Activated CD8-positive, alpha-beta T cell treated with anti-CD3 and anti-CD28 coated beads for 36 hours (primary cell): Measurements from ENCODE around the gene PLCL1. TPM values are rescaled to one million over a fixed set of nuclear protein-coding genes. Genes with fewer than 3 reads are reported as not detected.

Experiments
- ATAC-seq: fragments of 200-7000 bp; cut with Tn5 transposase; one replicate; pipeline ENCODE4 v1.10.0; 2021; ENCODE audit warnings: mild to moderate bottlenecking, moderate library complexity
- CTCF ChIA-PET: fragments of 350-600 bp; sonication (Branson Sonifier 250); formaldehyde crosslinking; loops from one replicate; lab custom pipeline; 2021; ENCODE audit warnings: antibody characterized with exemption; lab: Charles Lee
- POLR2A ChIA-PET: fragments of 350-600 bp; sonication (Branson Sonifier 250); formaldehyde crosslinking; loops from one replicate; lab custom pipeline; 2021; ENCODE audit warnings: antibody characterized with exemption; lab: Charles Lee
- DNase-seq: peaks from one replicate; pipeline ENCODE4 v3.0.0-alpha.2; 2020
- H3K27ac Mint-ChIP-seq: one replicate; pipeline ENCODE4 v1.8.0; 2021; ENCODE audit warnings: mild to moderate bottlenecking, mixed read lengths
- H3K27me3 Mint-ChIP-seq: one replicate; pipeline ENCODE4 v1.8.0; 2021; ENCODE audit warnings: mixed read lengths
- H3K36me3 Mint-ChIP-seq: one replicate; pipeline ENCODE4 v1.8.0; 2021; ENCODE audit warnings: low read depth, mixed read lengths
- H3K4me1 Mint-ChIP-seq: one replicate; pipeline ENCODE4 v1.8.0; 2021; ENCODE audit warnings: low read depth, mixed read lengths
- H3K4me3 Mint-ChIP-seq: one replicate; pipeline ENCODE4 v1.8.0; 2021; ENCODE audit warnings: mild to moderate bottlenecking, moderate library complexity, mixed read lengths
- H3K9me3 Mint-ChIP-seq: one replicate; pipeline ENCODE4 v1.8.0; 2021; ENCODE audit warnings: mixed read lengths
- intact Hi-C: fragments of 100-400 bp; cut with micrococcal nuclease; formaldehyde crosslinking; loops from one replicate; pipeline ENCODE4 v1.10.0; 2022
- total RNA-seq, 2 experiments: library from RNA; stranded (reverse); gene quantifications; one replicate each; pipeline ENCODE4 v1.2.3, GENCODE V29; 2021
- TF ChIP-seq, protein P1 (sequence below): fragments of 200-600 bp; IDR thresholded peaks from one replicate; pipeline ENCODE4 v1.8.0; 2022; ENCODE audit warnings: antibody characterized with exemption, mild to moderate bottlenecking

PLCL1 gene
- total RNA-seq, 2 experiments from 2014 or later: 0.68 to 0.69 TPM

DNA sequence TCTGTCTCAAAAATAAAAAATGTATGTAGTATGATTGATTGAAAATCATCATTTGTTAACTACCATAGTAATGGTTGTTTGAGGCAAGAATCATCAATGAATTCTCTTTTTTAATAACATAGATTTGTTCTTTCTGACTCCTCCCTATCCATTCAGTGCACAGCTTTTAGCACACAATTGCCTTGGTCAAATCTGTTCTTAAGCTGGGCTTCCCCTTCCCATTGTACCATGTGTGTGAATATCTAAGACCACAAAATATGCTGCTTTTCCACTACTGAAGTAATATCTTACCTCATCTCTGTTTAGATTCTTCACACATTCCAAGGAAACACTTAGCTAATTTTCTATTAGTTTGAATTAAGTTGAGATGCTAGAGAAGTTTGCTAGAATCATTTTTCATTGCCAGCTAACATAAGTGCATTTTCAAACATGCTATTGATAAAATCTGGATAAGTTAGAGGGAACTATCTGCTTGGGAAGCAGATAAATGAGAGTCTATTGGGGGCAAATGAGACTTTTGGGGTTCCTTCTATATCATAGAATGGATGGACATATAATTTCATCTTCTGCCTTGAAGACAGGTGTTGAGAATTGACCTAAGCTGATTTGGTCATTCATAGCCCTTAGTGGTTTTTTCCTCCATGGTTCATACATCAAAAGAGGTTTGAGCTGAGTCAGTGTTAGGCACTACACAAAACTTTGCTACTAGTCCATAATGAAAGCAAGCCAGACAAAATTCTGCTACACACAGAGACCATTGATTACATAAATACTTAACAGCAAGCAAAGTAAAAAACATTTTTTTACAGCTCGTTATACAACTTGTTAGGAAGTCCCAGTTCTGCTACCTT, 231.9 kb downstream of the PLCL1 start:
- Mint-ChIP-seq H3K27ac (no peak overlapping the region), H3K4me1 (peaks cover 14% of the 10 kb centered on the region), H3K4me3 (no peak overlapping the region), H3K9me3 (no peaks in the 10 kb centered on the region), H3K27me3 (no peaks in the 10 kb centered on the region), H3K36me3 (no peaks in the 10 kb centered on the region)
- CTCF ChIA-PET: interaction anchor here (1.1 kb wide), 1 partner anchor 143 kb away, joined by 3 read pairs; no protein-coding TSS in a partner anchor
- intact Hi-C loops: no loop called here
- ATAC-seq (no peak), DNase-seq (no peak)
- TF ChIP-seq, protein P1, sequence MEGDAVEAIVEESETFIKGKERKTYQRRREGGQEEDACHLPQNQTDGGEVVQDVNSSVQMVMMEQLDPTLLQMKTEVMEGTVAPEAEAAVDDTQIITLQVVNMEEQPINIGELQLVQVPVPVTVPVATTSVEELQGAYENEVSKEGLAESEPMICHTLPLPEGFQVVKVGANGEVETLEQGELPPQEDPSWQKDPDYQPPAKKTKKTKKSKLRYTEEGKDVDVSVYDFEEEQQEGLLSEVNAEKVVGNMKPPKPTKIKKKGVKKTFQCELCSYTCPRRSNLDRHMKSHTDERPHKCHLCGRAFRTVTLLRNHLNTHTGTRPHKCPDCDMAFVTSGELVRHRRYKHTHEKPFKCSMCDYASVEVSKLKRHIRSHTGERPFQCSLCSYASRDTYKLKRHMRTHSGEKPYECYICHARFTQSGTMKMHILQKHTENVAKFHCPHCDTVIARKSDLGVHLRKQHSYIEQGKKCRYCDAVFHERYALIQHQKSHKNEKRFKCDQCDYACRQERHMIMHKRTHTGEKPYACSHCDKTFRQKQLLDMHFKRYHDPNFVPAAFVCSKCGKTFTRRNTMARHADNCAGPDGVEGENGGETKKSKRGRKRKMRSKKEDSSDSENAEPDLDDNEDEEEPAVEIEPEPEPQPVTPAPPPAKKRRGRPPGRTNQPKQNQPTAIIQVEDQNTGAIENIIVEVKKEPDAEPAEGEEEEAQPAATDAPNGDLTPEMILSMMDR: no peak
- POLR2A ChIA-PET: no interaction called here

GRCh38 chr2:198040835-198041234, 236.4 kb downstream of the PLCL1 start:
- intact Hi-C loops: no loop called here
- H3K4me1 Mint-ChIP-seq: peaks cover 24% of the 10 kb centered on the region
- peaks cover 2% of the 10 kb centered on the region for H3K9me3 Mint-ChIP-seq
- CTCF ChIA-PET: no interaction called here
- H3K4me3 Mint-ChIP-seq: no peak overlapping the region
- TF ChIP-seq, protein P1: no peak
- H3K27ac Mint-ChIP-seq: no peak overlapping the region
- DNase-seq (no peak), ATAC-seq (no peak)
- POLR2A ChIA-PET: no interaction called here
- H3K27me3 Mint-ChIP-seq: no peaks in the 10 kb centered on the region
- H3K36me3 Mint-ChIP-seq: peaks cover 3% of the 10 kb centered on the region

GRCh38 chr2:198042189-198042588, 237.8 kb downstream of the PLCL1 start:
- H3K4me1 Mint-ChIP-seq: peaks cover 21% of the 10 kb centered on the region
- H3K36me3 Mint-ChIP-seq: peaks cover 3% of the 10 kb centered on the region
- CTCF ChIA-PET: no interaction called here
- POLR2A ChIA-PET: no interaction called here
- H3K9me3 Mint-ChIP-seq: peaks cover 4% of the 10 kb centered on the region
- no peak for DNase-seq
- H3K27ac Mint-ChIP-seq: no peak overlapping the region
- intact Hi-C loops: no loop called here
- no peaks in the 10 kb centered on the region for H3K27me3 Mint-ChIP-seq
- no peak overlapping the region for H3K4me3 Mint-ChIP-seq
- peak; percentile 31 for ATAC-seq
- TF ChIP-seq, protein P1: no peak

- ChIA-PET POLR2A (no interaction called here), CTCF (interaction anchor here (0.6 kb wide), 1 partner anchor 8 kb away, joined by 3 read pairs; no protein-coding TSS in a partner anchor)
- DNase-seq: no peak
- ATAC-seq: peak; percentile 87
- intact Hi-C loops: loop anchor here (2.0 kb wide), 1 partner anchor 40 kb away; no protein-coding TSS in a partner anchor
- Mint-ChIP-seq H3K4me1 (peaks cover 25% of the 10 kb centered on the region), H3K4me3 (no peak overlapping the region), H3K36me3 (peaks cover 8% of the 10 kb centered on the region), H3K27me3 (no peaks in the 10 kb centered on the region), H3K9me3 (peaks cover 4% of the 10 kb centered on the region), H3K27ac (peak overlapping the region; percentile 36)
- TF ChIP-seq, protein P1: no peak
Measured at GRCh38 chr2:198044777-198045176, 240.4 kb downstream of the PLCL1 start.

GRCh38 chr2:198045227-198045626, 240.8 kb downstream of the PLCL1 start:
- H3K4me1 Mint-ChIP-seq: peaks cover 25% of the 10 kb centered on the region
- H3K27me3 Mint-ChIP-seq: no peaks in the 10 kb centered on the region
- no peak overlapping the region for H3K4me3 Mint-ChIP-seq
- no peak overlapping the region for H3K27ac Mint-ChIP-seq
- H3K9me3 Mint-ChIP-seq: peaks cover 4% of the 10 kb centered on the region
- intact Hi-C loops: loop anchor here (2.0 kb wide), 1 partner anchor 40 kb away; no protein-coding TSS in a partner anchor
- DNase-seq (no peak), ATAC-seq (no peak)
- H3K36me3 Mint-ChIP-seq: peaks cover 8% of the 10 kb centered on the region
- ChIA-PET POLR2A (no interaction called here), CTCF (interaction anchor here (0.6 kb wide), 1 partner anchor 8 kb away, joined by 3 read pairs; no protein-coding TSS in a partner anchor)
- TF ChIP-seq, protein P1: no peak
